ENCODE measurements around the gene AMER3.

GRCh38 chr2:130797493-130798435, 42.4 kb downstream of the AMER3 start:
- TF ChIP-seq POLR2A (IDR thresholded peaks at IDR 0.05; ENCODE audit: low read length) (no peak), GATA1 (IDR thresholded peaks at IDR 0.05; ENCODE audit: low read depth, low read length) (no peak)
